Measurements from ENCODE around the gene AWAT2.
"Not testable (repeated sequence)": the region's sequence is repeated elsewhere in the genome, so short reads cannot be mapped to it uniquely, and the experiment has no call there.

Gene AWAT2

GRCh38 chrX:70041993-70042392 is 7.7 kb downstream of the AWAT2 start:
- DNase-seq, result no peak

- no peak for DNase-seq
Measured at GRCh38 chrX:70039758-70040157, 10.0 kb downstream of the AWAT2 start.

DNA sequence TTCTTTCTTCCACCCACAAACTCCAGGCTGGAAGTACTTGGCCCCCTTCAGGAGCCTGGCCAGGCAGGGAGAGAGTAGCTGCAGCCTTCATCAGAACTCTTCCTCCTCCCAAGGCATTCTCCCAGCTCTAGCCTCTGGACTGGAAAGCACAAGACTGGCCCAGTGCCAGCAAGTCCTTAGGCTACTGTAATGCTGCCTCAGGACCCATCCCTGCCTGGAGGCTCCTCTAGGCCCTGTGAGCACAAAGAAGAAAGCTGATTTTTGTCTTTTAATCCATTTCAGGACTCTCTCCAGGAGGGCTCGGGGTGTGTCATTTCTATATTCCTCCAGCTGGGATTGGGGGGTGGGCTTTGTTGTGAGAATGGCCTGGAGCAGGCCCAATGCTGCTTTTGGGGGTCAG is 10.8 kb downstream of the AWAT2 start:
- DNase-seq, result no peak

DNA sequence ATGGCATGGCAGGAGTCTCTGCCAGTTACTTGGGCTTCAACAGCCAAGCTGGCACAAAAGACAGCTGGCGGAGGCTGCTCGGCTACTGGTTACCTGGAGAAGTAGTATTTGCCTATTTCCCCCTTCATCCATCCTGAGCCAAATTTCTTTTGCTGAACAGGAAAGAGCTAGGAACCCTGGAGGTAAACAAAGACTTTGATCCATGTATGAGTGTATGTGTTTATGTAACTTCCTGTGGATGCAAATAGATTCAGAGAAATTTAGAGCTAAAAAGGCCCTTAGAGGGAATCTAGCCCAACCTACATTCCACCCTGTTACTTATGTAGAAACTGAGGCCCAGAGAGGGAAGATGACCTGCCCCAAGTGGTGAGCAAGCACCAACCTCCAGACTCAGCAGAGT is 11.2 kb downstream of the AWAT2 start:
- DNase-seq, result no peak

GRCh38 chrX:70034646-70035045 is 15.1 kb downstream of the AWAT2 start:
- no peak for DNase-seq

- peak; percentile 52 for DNase-seq
Measured at GRCh38 chrX:70033348-70034051, 16.2 kb downstream of the AWAT2 start.

GRCh38 chrX:70032792-70033191 is 16.9 kb downstream of the AWAT2 start:
- no peak for DNase-seq

DNA sequence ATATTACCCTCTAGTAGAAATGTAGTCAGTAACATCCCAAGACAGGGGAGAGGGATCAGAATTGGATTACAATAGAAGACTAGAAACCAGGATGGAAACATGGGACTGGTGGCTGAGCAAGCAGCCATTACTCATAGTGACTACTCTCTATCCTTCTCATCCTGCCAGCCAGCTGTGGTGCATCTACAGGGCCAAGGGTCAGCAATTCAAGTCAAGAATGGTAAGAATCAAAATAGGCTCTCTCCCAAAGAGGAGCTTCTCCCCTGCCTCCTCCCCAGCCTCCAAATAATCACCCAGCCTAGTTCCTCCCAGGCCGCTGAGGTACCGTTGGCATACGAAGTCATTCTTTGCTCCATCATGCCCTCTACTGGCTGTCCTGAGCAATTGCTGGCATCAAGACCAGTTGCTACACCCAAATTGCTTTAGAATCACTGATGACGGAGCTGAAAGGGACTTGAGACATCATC is 19.4 kb downstream of the AWAT2 start:
- DNase-seq, result peak; percentile 76

DNA sequence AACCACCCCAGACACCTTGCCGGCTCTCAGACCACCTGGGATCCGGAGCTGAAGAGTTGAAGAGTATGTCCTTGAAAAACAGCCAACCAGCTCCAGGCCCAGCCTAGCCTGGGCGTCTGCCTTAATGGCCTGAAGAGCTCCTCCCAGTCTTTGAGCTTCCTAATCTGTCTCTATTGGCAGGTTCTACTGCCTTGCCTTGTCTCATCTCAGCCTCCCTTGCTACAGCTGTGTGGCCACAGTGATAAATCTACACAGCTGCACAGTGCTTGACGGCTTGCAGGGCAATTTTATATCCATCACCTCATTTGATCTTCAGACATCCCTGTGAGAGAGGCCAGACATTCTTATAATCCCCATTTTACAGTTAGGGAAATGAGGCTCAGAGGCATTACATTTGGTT is 19.9 kb downstream of the AWAT2 start:
- DNase-seq, result no peak

GRCh38 chrX:70026851-70027200 is 22.9 kb downstream of the AWAT2 start:
- DNase-seq, result no peak

DNA sequence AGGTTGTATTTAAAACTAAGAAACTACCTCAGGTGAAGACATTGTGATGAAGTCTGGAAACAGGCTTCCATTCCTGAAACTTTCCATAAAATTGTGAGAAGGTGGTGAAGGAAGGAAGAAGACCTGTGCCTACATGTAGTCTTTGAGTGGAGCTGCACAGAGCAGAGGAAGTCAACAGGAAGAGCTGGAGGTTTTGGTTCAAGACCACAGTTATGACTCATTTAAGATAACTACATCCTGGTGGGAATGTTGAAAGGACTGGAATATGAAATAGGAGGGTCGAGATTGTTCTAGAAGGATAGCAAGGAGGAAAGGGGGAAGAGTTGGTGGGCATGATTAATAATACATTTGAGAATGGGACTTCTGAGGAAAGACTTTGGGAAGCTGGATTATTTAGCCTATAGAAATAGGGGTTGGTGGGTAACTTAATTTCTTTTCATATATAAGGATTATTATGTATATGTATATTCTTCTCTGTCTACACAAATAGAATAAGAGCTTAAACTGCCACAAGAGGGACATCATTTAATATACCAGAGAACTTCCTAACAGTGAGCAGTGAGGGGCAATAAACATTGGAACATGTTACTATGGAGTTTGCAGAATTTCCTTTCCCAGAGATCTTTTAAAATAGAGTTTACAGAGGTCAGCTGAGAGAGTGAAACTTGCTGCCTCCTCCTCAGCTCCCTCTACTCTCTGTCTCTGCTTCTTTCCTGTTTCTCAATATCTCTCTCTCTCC is 23.5 kb downstream of the AWAT2 start:
- no peak for DNase-seq

DNA sequence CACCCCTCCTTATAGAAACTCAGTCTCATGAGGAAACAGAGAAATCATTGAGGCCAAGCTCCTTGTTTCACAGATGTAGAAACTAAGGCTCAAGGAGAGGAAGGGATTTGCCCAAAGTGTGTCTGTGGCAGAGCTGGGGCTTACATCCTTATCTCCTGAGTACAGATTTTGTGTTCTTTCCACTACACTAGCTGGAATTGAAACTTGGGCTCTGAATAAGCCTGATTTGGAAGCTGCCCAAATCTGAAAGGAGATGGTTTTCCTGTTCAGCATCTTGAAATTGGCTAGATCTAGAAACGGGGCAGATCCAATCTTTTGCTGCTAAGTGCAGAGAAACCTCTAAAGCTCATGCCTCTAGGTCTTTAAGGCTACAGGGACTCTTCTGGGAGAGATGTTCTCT is 24.3 kb downstream of the AWAT2 start:
- no peak for DNase-seq

DNA sequence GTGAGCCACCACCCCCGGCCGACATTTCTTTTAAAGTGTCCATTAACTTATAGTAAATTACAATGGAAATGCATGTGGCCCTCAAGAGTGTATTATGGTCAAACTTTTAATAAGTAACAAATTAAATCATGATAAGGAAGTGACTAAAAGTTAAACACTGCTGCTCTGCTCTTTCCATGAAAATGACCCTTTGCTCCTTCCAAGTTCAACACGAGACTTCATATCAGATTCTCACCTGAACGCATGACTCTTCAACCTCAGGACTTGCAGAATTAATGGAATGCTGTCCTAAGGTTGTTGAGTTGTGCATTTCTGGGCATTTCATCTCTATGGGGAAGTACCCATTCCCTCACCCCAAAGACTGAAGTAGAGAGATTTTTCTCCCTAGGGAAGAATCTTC is 27.1 kb downstream of the AWAT2 start:
- DNase-seq, result no peak

- DNase-seq, result peak; percentile 16
Measured at GRCh38 chrX:70016513-70016912, 33.2 kb downstream of the AWAT2 start.

DNA sequence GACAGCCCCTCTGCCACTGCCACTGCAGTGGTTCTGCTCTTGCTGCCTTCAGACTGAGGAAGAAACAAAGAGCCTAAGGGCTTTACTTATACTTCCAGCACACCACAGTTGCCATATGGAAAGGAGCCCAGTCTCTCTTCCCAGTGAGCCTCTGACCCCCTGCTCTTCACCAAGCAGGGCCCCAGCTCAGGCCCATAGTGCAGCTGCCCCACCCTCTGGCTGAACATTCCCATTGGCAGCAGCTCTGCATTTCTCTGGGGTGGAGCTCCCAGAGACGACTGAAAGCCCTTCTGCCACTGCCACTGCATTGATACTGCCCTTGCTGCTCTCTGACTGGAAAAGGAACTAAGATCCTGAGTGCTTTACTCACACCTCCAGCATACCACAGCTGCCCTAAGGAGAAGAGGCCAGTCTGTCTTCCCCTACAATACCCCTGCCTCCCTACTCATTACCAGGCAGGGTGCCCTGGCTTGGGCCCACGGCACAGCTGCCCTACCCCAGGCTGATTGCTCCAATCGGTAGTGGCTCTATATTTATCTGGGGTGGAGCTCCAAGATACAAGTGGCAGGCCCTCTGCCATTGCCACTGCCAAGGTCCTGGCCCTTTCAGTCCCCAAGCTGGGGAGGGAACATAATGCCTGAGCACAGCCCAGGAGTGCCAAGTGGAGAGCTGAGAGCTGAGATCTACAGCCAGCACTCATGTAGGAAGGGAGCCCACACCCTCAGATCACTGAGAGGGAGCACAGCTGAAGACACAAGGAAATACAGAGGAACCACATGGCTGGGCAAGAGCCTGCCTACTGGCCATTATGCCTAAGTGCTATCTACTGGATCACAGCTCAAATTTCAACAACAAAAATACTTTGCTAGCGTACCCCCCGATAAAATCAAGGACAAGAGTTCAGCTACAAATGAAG is 36.0 kb downstream of the AWAT2 start:
- no peak for DNase-seq

DNA sequence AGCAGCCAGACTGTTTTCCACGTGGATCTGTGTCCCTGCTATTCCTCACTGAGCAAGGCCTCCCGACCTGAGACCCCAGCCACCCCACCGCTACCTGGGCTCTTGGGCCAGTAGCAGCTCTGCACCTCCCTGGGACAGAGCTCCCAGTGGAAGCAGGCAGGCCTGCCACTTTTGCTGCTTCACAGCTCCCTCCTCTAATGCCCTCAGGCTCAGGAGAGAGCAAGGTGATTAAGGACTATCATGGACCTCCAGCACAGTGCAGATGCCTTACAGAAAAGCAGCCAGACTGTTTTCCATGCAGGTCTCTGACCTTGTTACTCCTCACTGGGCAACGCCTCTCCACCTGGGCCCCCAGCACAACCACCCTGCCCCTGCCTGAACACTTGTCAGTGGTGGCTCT is 37.0 kb downstream of the AWAT2 start:
- DNase-seq, result no peak

DNA sequence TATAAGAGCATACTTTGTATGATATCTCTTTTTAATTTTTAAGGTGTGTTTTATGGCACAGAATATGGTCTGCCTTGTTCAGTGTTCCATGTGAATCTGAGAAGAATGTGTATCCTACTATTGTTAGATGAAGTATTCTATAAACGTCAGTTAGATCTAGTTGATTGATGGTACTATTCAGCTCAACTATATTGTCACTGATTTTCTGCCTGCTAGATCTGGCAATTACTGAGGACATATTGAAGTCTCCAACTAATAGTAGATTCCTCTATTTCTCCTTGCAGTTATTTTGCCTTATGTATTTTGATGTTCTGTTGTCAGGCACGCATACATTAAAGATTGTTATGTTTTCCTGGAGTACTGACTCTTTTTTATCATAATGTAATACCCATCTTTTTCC is 39.8 kb downstream of the AWAT2 start:
- DNase-seq, result no peak

GRCh38 chrX:70009049-70009448 is 40.7 kb downstream of the AWAT2 start:
- no peak for DNase-seq

DNA sequence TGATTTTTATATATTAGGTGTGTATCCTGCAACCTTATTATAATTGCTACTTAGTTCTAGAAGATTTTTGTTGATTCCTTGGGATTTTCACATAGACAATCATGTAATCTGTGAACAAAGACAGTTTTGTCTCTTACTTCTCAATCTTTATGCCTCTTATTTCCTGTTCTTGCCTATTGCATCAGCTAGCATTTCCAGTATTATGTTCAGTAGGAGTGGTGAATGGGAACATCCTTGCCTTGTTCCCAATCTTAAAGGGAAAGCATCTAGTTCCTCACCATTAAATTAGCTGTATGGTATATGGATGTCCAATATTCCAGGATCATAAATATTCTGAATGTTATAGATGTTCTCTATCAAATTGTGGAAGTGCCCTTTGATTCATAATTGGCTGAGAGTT is 41.8 kb downstream of the AWAT2 start:
- DNase-seq, result no peak

DNA sequence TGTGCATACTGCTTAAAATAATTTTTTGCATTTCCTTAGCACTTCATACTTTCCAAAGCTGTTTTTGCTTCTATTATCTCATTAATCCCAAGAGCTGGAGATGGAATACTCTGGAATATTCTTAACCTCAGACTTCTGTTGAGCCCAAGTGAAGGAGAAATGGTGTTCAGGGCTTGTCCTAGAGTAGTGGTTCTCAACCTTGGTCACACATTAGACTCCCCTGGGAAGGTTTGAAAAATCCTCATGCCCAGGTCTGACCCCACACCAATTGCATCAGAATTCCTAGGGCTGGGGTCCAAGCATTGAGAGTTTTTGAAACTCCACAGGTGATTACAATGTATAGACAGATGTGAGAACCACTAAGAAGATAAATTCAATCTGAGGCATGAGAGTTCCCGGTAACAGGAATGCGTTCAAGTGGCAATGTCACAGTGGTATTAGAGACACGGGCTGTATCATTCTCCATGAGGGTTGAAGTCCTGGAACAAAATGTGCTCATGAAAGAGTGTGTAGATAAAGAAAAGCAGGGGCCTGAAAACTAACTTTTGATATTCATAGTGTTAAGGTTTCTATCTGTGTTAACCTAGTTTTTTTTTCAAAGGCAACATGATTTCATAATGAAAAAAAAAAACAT is 47.9 kb downstream of the AWAT2 start:
- DNase-seq, result no peak

- DNase-seq, result no peak
Measured at GRCh38 chrX:70001269-70001668, 48.5 kb downstream of the AWAT2 start.

DNA sequence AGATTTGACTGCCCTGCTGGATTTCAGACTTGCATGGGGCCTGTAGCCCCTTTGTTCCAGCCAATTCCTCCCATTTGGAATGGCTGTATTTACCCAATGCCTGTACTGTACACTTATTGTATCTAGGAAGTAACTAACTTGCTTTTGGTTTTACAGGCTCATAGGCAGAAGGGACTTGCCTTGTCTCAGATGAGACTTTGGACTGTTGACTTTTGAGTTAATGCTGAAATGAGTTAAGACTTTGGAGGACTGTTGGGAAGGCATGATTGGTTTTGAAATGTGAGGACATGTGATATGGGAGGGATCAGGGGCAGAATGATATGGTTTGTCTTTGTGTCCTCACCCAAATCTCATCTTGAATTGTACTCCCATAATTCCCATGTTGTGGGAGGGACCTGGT is 51.4 kb downstream of the AWAT2 start:
- DNase-seq, result not testable (repeated sequence)

DNA sequence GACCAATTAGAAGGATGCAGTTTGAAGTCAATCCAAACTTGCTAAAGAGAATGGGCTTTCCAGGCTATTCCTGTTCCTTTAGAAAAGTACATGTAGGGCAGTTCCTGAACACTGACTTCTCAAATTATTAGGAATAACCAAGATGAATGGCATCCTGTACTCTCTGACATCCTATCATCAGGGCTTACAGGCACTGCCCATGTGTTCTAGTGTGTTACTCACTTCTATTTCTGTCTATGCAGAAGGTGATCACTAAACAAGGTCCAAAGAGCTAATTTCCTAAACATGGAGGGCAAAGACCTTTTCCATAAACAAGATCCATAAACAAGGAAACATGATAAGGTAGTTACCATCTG is 53.6 kb downstream of the AWAT2 start:
- DNase-seq, result no peak
